Ascending aorta (tissue), 2 donors: Measurements from ENCODE around the gene GATAD2B. TPM values are rescaled to one million over a fixed set of nuclear protein-coding genes. Genes with fewer than 3 reads are reported as not detected.

Experiments
- DNase-seq, 2 donors: peaks; one replicate each; pipeline ENCODE4 v3.0.0-alpha.2; 2019; ENCODE audit warnings: low spot score in 2 of 2
- H3K27ac ChIP-seq, 2 donors: fragments of 200-600 bp; sonication (generic); one replicate each; pipeline ENCODE4 v1.5.1; 2016 to 2017; ENCODE audit warnings: mild to moderate bottlenecking in 1 of 2
- H3K27me3 ChIP-seq: fragments of 200-600 bp; sonication (generic); one replicate; pipeline ENCODE4 v1.5.1; 2017
- H3K36me3 ChIP-seq, 2 donors: fragments of 200-600 bp; sonication (generic); one replicate each; pipeline ENCODE4 v1.5.1; 2016
- H3K4me1 ChIP-seq, 2 donors: fragments of 200-600 bp; sonication (generic); one replicate each; pipeline ENCODE4 v1.5.1; 2016 to 2017; ENCODE audit warnings: mild to moderate bottlenecking in 1 of 2
- H3K4me3 ChIP-seq, 2 donors: fragments of 200-600 bp; sonication (generic); one replicate each; pipeline ENCODE4 v1.5.1; 2016 to 2017; ENCODE audit warnings: mild to moderate bottlenecking in 1 of 2
- H3K9me3 ChIP-seq, 2 donors: fragments of 200-600 bp; sonication (generic); one replicate each; pipeline ENCODE4 v1.5.1; 2016
- CTCF ChIP-seq, 3 experiments: fragments of 200-600 bp in 2 of 3; fragments of 450-650 bp in 1 of 3; sonication (generic) in 2 of 3; IDR thresholded peaks; one replicate each; pipeline ENCODE4 v1.5.1; 2016 to 2019; ENCODE audit warnings: antibody characterized with exemption in 3 of 3, mild to moderate bottlenecking in 1 of 3, moderate library complexity in 1 of 3
- intact Hi-C: fragments of 100-400 bp; cut with DNase I; formaldehyde crosslinking; loops from one replicate; pipeline ENCODE4 v1.15.1; 2023
- total RNA-seq: library from RNA; depleted of rRNA; stranded (reverse); fragments of >200 nt; gene quantifications from one replicate; pipeline ENCODE4 v1.1.0, GENCODE V29; 2016

The GATAD2B gene
- total RNA-seq, 1 donor from 2014 or later = 9.5 TPM

DNA sequence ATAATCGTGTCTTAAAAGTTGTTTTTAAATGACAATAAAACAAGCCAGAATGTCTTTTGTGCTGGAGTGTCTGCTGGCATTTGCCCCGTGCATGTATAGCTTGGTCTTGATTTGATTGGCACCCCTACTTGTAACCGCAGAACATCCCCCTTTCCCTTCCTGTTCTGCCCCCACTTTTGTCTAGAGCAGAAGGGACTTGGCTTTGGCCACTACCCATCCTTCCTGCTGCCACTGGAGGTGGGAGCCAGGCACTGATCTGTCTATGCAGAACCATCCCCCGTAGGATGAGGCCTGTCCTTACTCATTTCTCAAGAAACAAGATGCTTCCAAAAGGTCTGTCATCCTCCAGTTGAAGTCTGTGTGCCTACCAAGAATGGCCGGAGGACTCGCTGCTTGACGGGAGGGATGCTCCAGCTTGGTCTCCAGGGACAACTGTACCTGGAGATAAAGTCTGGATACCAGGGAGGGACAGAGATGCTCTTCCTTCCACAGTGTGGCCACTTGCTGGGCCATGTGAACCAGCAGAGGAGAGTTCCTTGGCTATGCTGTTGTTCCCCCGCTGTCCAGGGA, 148.7 kb downstream of the GATAD2B start:
- H3K27me3 ChIP-seq = no peaks in the 10 kb centered on the region
- peaks cover 22 to 50% of the 10 kb centered on the region in 2 donors for H3K4me1 ChIP-seq
- intact Hi-C loops = loop anchor here (2.0 to 10.0 kb wide), 3 partner anchors 23 to 239 kb away; partner anchors contain the start of gene S100A6
- H3K27ac ChIP-seq = peak overlapping the region; percentile 92 to 93
- H3K36me3 ChIP-seq = peaks cover 41 to 44% of the 10 kb centered on the region in 2 donors
- no peak for DNase-seq
- no peaks in the 10 kb centered on the region for H3K9me3 ChIP-seq
- peak overlapping the region; percentile 78 to 85 for H3K4me3 ChIP-seq
- no peak for TF ChIP-seq CTCF (IDR thresholded peaks at IDR 0.05)

- H3K9me3 ChIP-seq = no peaks in the 10 kb centered on the region
- intact Hi-C loops = loop anchor here (5.0 to 10.0 kb wide), 2 partner anchors 201 to 239 kb away; partner anchors contain the start of gene S100A6
- peak overlapping the region; percentile 92 to 93 for H3K27ac ChIP-seq
- TF ChIP-seq CTCF (IDR thresholded peaks at IDR 0.05) = no peak
- H3K27me3 ChIP-seq = no peaks in the 10 kb centered on the region
- peaks cover 20 to 47% of the 10 kb centered on the region in 2 donors for H3K4me1 ChIP-seq
- DNase-seq = no peak
- H3K36me3 ChIP-seq = peaks cover 41 to 48% of the 10 kb centered on the region in 2 donors
- no peak overlapping the region for H3K4me3 ChIP-seq
Observed at GRCh38 chr1:153773096-153773921, 149.5 kb downstream of the GATAD2B start.

- H3K9me3 ChIP-seq = no peaks in the 10 kb centered on the region
- intact Hi-C loops = loop anchor here (1.0 to 10.0 kb wide), 3 partner anchors 95 to 237 kb away; partner anchors contain the start of gene S100A6
- H3K27ac ChIP-seq = peak overlapping the region; percentile 92 to 93
- DNase-seq = no peak
- peaks cover 50 to 59% of the 10 kb centered on the region in 2 donors for H3K36me3 ChIP-seq
- H3K4me3 ChIP-seq = no peak overlapping the region
- peak; percentile 55 to 68 (median 57) for TF ChIP-seq CTCF (IDR thresholded peaks at IDR 0.05)
- peaks cover 8 to 34% of the 10 kb centered on the region in 2 donors for H3K4me1 ChIP-seq
- H3K27me3 ChIP-seq = no peaks in the 10 kb centered on the region
Observed at GRCh38 chr1:153771841-153772593, 150.8 kb downstream of the GATAD2B start.

DNA sequence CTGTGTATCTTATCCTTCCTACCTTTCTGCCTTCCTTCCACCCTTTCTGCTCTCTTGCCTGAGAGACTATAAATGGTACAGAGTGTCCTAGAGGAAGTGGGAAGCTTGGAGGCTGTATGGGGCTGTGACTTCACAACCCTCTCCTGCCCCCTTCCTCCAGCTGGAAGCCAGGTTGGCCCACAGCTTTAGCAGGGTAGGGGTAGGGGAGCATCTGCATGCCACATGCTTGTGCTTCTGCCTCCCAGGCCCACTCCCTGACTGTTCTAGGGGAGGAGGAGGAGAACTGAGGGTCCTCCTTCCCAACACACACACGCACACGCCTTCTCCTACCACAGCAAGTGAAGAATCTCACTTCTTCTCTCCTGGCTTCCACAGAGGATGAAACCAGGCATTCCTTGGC, 151.5 kb downstream of the GATAD2B start:
- peak overlapping the region; percentile 57 to 72 for H3K27ac ChIP-seq

More for the DNA sequence above, 151.5 kb downstream of the GATAD2B start:
- intact Hi-C loops = loop anchor here (5.0 to 10.0 kb wide), 2 partner anchors 199 to 236 kb away; partner anchors contain the start of gene S100A6
- TF ChIP-seq CTCF (IDR thresholded peaks at IDR 0.05) = no peak
- no peaks in the 10 kb centered on the region for H3K27me3 ChIP-seq
- H3K4me3 ChIP-seq = no peak overlapping the region
- H3K36me3 ChIP-seq = peaks cover 50 to 65% of the 10 kb centered on the region in 2 donors
- DNase-seq = no peak
- H3K9me3 ChIP-seq = no peaks in the 10 kb centered on the region
- H3K4me1 ChIP-seq = peaks cover 5 to 32% of the 10 kb centered on the region in 2 donors
